DND-41 (cell line): ENCODE measurements around the gene ME3.

Source experiments
- ATAC-seq: fragments of 200-7000 bp; cut with Tn5 transposase; 3 replicates; pipeline ENCODE4 v1.9.1; 2021; ENCODE audit warnings: low read depth; ENCODE audit not compliant: insufficient read depth
- DNase-seq: peaks from one replicate; pipeline ENCODE4 v3.0.0-alpha.2; 2020
- H2AFZ ChIP-seq: 2 replicates; pipeline ENCODE4 v1.6.0; 2012; ENCODE audit warnings: low read depth, low read length
- H3K27ac ChIP-seq: 2 replicates; pipeline ENCODE4 v1.5.1; 2012; ENCODE audit warnings: low read length, inconsistent platforms
- H3K27me3 ChIP-seq: fragments of 200-600 bp; sonication (generic); 2 replicates; pipeline ENCODE4 v1.6.0; 2012; ENCODE audit warnings: low read length, mild to moderate bottlenecking, inconsistent platforms; ENCODE audit not compliant: insufficient read depth, poor library complexity
- H3K36me3 ChIP-seq: 2 replicates; pipeline ENCODE4 v1.5.1; 2012; ENCODE audit warnings: low read length, inconsistent platforms; ENCODE audit not compliant: insufficient read depth
- H3K4me1 ChIP-seq: 2 replicates; pipeline ENCODE4 v1.5.1; 2012; ENCODE audit warnings: mild to moderate bottlenecking, low read length; ENCODE audit not compliant: insufficient read depth
- H3K4me2 ChIP-seq: 2 replicates; pipeline ENCODE4 v1.6.0; 2012; ENCODE audit warnings: mild to moderate bottlenecking, moderate library complexity, low read length, inconsistent platforms; ENCODE audit not compliant: insufficient read depth
- H3K4me3 ChIP-seq, 2 experiments: fragments of 200-600 bp in 1 of 2; shearing (Covaris generic) in 1 of 2; 2 replicates each; pipeline ENCODE4 v1.5.1; 2012 to 2016; ENCODE audit warnings: inconsistent platforms in 2 of 2, low read length in 2 of 2, mild to moderate bottlenecking in 2 of 2, low read depth in 1 of 2, moderate library complexity in 1 of 2
- H3K79me2 ChIP-seq: 2 replicates; pipeline ENCODE4 v1.6.0; 2012; ENCODE audit warnings: low read length, inconsistent platforms; ENCODE audit not compliant: insufficient read depth
- H3K9ac ChIP-seq: 2 replicates; pipeline ENCODE4 v1.6.0; 2012; ENCODE audit warnings: low read depth, mild to moderate bottlenecking, inconsistent platforms, low read length, moderate library complexity
- H3K9me3 ChIP-seq: 2 replicates; pipeline ENCODE4 v1.5.1; 2012; ENCODE audit warnings: low read length, moderate library complexity, mild to moderate bottlenecking, inconsistent platforms; ENCODE audit not compliant: insufficient read depth, severe bottlenecking
- H4K20me1 ChIP-seq: 2 replicates; pipeline ENCODE4 v1.6.0; 2012; ENCODE audit warnings: low read length; ENCODE audit not compliant: insufficient read depth
- CTCF ChIP-seq: IDR thresholded peaks from 2 replicates; pipeline ENCODE4 v1.5.1; 2012; ENCODE audit warnings: borderline replicate concordance, low read length, moderate library complexity, mild to moderate bottlenecking; ENCODE audit not compliant: poor library complexity, severe bottlenecking; ENCODE audit errors: extremely low read depth
- EZH2 ChIP-seq: IDR thresholded peaks from 3 replicates; pipeline ENCODE4 v1.6.1; 2012; ENCODE audit warnings: borderline replicate concordance, low read depth, mild to moderate bottlenecking, moderate library complexity, low read length, inconsistent platforms; ENCODE audit not compliant: severe bottlenecking

ME3 gene

GRCh38 chr11:86608251-86608799 is 64.1 kb downstream of the ME3 start:
- H3K4me1 ChIP-seq: no peaks in the 10 kb centered on the region
- no peak overlapping the region; the same call in 1 of the 2 replicates for H2AFZ ChIP-seq
- TF ChIP-seq CTCF (peak; percentile 82), EZH2 (no peak)
- ATAC-seq (peak; percentile 83), DNase-seq (peak; percentile 45)
- H3K4me2 ChIP-seq: no peak overlapping the region
- H3K4me3 ChIP-seq: no peak overlapping the region
- H3K36me3 ChIP-seq: no peaks in the 10 kb centered on the region
- H3K9me3 ChIP-seq: no peaks in the 10 kb centered on the region
- H3K79me2 ChIP-seq: no peaks in the 10 kb centered on the region
- no peak overlapping the region for H3K9ac ChIP-seq
- no peaks in the 10 kb centered on the region for H3K27me3 ChIP-seq
- no peaks in the 10 kb centered on the region for H4K20me1 ChIP-seq
- H3K27ac ChIP-seq: no peak overlapping the region

- Histone ChIP-seq H3K4me2 (no peak overlapping the region), H3K4me3 (no peak overlapping the region), H2AFZ (no peak overlapping the region), H3K9ac (no peak overlapping the region), H3K27me3 (no peaks in the 10 kb centered on the region), H3K27ac (no peak overlapping the region), H3K9me3 (no peaks in the 10 kb centered on the region), H4K20me1 (no peaks in the 10 kb centered on the region), H3K79me2 (no peaks in the 10 kb centered on the region), H3K4me1 (no peaks in the 10 kb centered on the region), H3K36me3 (no peaks in the 10 kb centered on the region)
- TF ChIP-seq EZH2 (no peak), CTCF (no peak)
- ATAC-seq (no peak), DNase-seq (no peak)
These were observed 65.5 kb downstream of the ME3 start for GRCh38 chr11:86606836-86607481.

- H3K9ac ChIP-seq: no peak overlapping the region
- no peak for DNase-seq
- no peaks in the 10 kb centered on the region for H4K20me1 ChIP-seq
- no peak for TF ChIP-seq EZH2
- TF ChIP-seq CTCF: no peak
- H3K4me2 ChIP-seq: no peak overlapping the region
- H3K4me3 ChIP-seq: no peak overlapping the region
- no peaks in the 10 kb centered on the region for H3K4me1 ChIP-seq
- ATAC-seq: no peak
- H3K9me3 ChIP-seq: no peaks in the 10 kb centered on the region
- no peaks in the 10 kb centered on the region for H3K36me3 ChIP-seq
- no peaks in the 10 kb centered on the region for H3K79me2 ChIP-seq
- H2AFZ ChIP-seq: no peak overlapping the region
- H3K27ac ChIP-seq: no peak overlapping the region
- H3K27me3 ChIP-seq: no peaks in the 10 kb centered on the region
These were observed 66.1 kb downstream of the ME3 start for GRCh38 chr11:86606270-86606835.
